ENCODE measurements around the gene C14orf132. TPM values are rescaled to one million over a fixed set of nuclear protein-coding genes. Genes with fewer than 3 reads are reported as not detected.

Gene C14orf132
- total and polyA plus RNA-seq, 2 of the 4 experiments (the other 2 are of a cell fraction): 6.3 to 13.5 TPM

GRCh38 chr14:96105089-96105925 is 66.1 kb downstream of the C14orf132 start (continued):
- TF ChIP-seq USF2 (IDR thresholded peaks at IDR 0.05; ENCODE audit: low read depth, low read length): no peak

GRCh38 chr14:96105926-96106441 is 66.8 kb downstream of the C14orf132 start:
- H3K27me3 ChIP-seq (ENCODE audit: control insufficient read depth, insufficient read depth, low read length): no peaks in the 10 kb centered on the region
- H3K4ac ChIP-seq (ENCODE audit: low read depth, low read length): peak overlapping the region; percentile 100
- H3K9ac ChIP-seq (ENCODE audit: low read depth, low read length): no peak overlapping the region
- POLR2A ChIA-PET (ENCODE audit: unreplicated experiment): interaction anchor here (1.3 to 2.4 kb wide), 2 partner anchors 62 to 152 kb away, joined by 3 to 10 read pairs; no protein-coding TSS in a partner anchor
- peak overlapping the region; percentile 88 for H2BK15ac ChIP-seq (ENCODE audit: low read depth, low read length)
- peak overlapping the region; percentile 99 for H2BK20ac ChIP-seq (ENCODE audit: low read depth, low read length)
- H3K14ac ChIP-seq (replicated peaks; ENCODE audit: low read depth, low read length): peak overlapping the region; percentile 99
- dilution Hi-C loops (cut with HindIII; ENCODE audit: low sequenced_read_pairs, unreplicated experiment) (no loop called here), in situ Hi-C loops (cut with MboI; ENCODE audit: low sequenced_read_pairs) (loop anchor here (5.0 kb wide), 1 partner anchor 96 kb away; the partner anchor contains the start of gene BDKRB2), intact Hi-C loops (cut with micrococcal nuclease) (loop anchor here (2.0 to 10.0 kb wide), 3 partner anchors 17 to 399 kb away; partner anchors contain the start of gene PAPOLA)
- ATAC-seq (ENCODE audit: low read depth) (no peak), DNase-seq (no peak)
- peaks cover 0 to 35% of the 10 kb centered on the region in 2 experiments; a peak in 2 of 4 replicates for H3K79me1 ChIP-seq (ENCODE audit: low read depth in 1 of 2, low read length in 2 of 2)
- H3K4me1 ChIP-seq (ENCODE audit: control insufficient read depth, insufficient read depth, low read length): peaks cover 17% of the 10 kb centered on the region
- H3K4me2 ChIP-seq (ENCODE audit: low read depth, low read length): no peak overlapping the region
- H3K27ac ChIP-seq (ENCODE audit: insufficient read depth, low read length): peak overlapping the region; percentile 94
- no peaks in the 10 kb centered on the region for H3K9me3 ChIP-seq (ENCODE audit: control insufficient read depth, insufficient read depth, low read length)
- H2BK5ac ChIP-seq (ENCODE audit: low read depth, low read length, poor library complexity, severe bottlenecking): peak overlapping the region; percentile 97
- BruUV-seq (replicated peaks): no TSS peak
- peak overlapping the region; percentile 94; the same call in 1 of the 2 replicates for H3K23ac ChIP-seq (ENCODE audit: low read depth, low read length)
- no peaks in the 10 kb centered on the region for H4K20me1 ChIP-seq (ENCODE audit: insufficient read depth, low read length)
- H3K56ac ChIP-seq (ENCODE audit: extremely low read depth, insufficient read depth, low read length): no peak overlapping the region
- H3K36me3 ChIP-seq (ENCODE audit: control insufficient read depth, insufficient read depth, low read length): no peaks in the 10 kb centered on the region
- peak overlapping the region; percentile 84 to 97 for H4K8ac ChIP-seq (ENCODE audit: low read depth in 2 of 2, low read length in 2 of 2)
- H4K5ac ChIP-seq (ENCODE audit: low read depth, low read length): peak overlapping the region; percentile 89
- H3K18ac ChIP-seq (ENCODE audit: low read depth, low read length): peak overlapping the region; percentile 88
- CTCF ChIA-PET: no interaction called here
- H2AK5ac ChIP-seq (ENCODE audit: low read depth, low read length): peak overlapping the region; percentile 100
- 87% methylated on average over 10 of the region's 15 CpGs; no CpG with 5 or more reads in 1 of the 2 experiments for WGBS, 2 experiments (ENCODE audit: extremely low coverage in 2 of 2, insufficient read length in 1 of 2)
- peak overlapping the region; percentile 74 for H2AK9ac ChIP-seq (replicated peaks; ENCODE audit: low read depth, low read length, poor library complexity)
- H2AFZ ChIP-seq (replicated peaks; ENCODE audit: low read length, poor library complexity): peak overlapping the region; percentile 33
- peak overlapping the region; percentile 100 for H4K91ac ChIP-seq (ENCODE audit: insufficient read depth, low read depth, low read length)
- no peak overlapping the region for H3K4me3 ChIP-seq (ENCODE audit: insufficient read depth, low read depth, low read length)
- peak overlapping the region; percentile 100 for H2BK120ac ChIP-seq (ENCODE audit: low read depth, low read length)
- H3K9me1 ChIP-seq (ENCODE audit: insufficient read depth, low read length): peaks cover 24% of the 10 kb centered on the region
- TF ChIP-seq FOS (IDR thresholded peaks at IDR 0.05; ENCODE audit: low read depth, low read length): no peak
- TF ChIP-seq NFE2L2 (IDR thresholded peaks at IDR 0.05; ENCODE audit: low read depth, low read length): no peak
- TF ChIP-seq RFX5 (IDR thresholded peaks at IDR 0.05; ENCODE audit: low read depth, low read length): no peak
- no peak for TF ChIP-seq SMC3 (IDR thresholded peaks at IDR 0.05; ENCODE audit: low read depth, low read length)
- TF ChIP-seq POLR2A (IDR thresholded peaks at IDR 0.05; ENCODE audit: low read depth, low read length): no peak
- no peak for TF ChIP-seq ELK1 (IDR thresholded peaks at IDR 0.05; ENCODE audit: borderline replicate concordance, low read depth, low read length)
- TF ChIP-seq RCOR1 (IDR thresholded peaks at IDR 0.05; ENCODE audit: insufficient replicate concordance, low read length): no peak
- TF ChIP-seq MAZ (IDR thresholded peaks at IDR 0.05; ENCODE audit: borderline replicate concordance, low read depth, low read length): no peak
- no peak for TF ChIP-seq USF2 (IDR thresholded peaks at IDR 0.05; ENCODE audit: low read depth, low read length)
